Stimulated activated CD4-positive, alpha-beta T cell treated with anti-CD3 and anti-CD28 coated beads, Interleukin-1b, Interleukin-23, amount 100 ng/mL, for 4 hours (primary cell): ENCODE results near the gene WDR46.
"Not testable (repeated sequence)": the region's sequence is repeated elsewhere in the genome, so short reads cannot be mapped to it uniquely, and the experiment has no call there.

Experiments used
- DNase-seq, 2 donors: peaks; one replicate each; pipeline ENCODE4 v3.0.0-alpha.2; 2020; ENCODE audit warnings: low read depth in 2 of 2

Gene WDR46

GRCh38 chr6:33288141-33288920 lies 708 bp downstream of the WDR46 start:
- no peak for DNase-seq

- DNase-seq: no peak
Measured at GRCh38 chr6:33286946-33287914, 1.8 kb downstream of the WDR46 start.

DNA sequence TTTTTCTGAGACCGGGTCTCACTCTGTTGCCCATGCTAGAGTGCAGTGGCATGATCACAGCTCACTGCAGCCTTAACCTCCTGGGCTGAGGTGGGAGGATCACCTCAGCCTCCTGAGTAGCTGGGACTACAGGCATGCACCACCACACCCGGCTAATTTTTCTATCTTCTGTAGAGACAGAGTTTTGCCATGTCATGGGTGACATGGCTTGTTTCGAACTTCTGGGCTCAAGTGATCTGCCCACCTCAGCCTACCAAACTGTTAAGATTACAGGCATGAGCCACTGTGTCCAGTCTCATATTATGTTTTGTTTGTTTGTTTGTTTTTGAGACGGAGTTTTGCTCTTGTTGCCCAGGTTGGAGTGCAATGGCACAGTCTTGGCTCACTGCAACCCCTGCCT lies 3.8 kb downstream of the WDR46 start:
- DNase-seq: not testable (repeated sequence)

DNA sequence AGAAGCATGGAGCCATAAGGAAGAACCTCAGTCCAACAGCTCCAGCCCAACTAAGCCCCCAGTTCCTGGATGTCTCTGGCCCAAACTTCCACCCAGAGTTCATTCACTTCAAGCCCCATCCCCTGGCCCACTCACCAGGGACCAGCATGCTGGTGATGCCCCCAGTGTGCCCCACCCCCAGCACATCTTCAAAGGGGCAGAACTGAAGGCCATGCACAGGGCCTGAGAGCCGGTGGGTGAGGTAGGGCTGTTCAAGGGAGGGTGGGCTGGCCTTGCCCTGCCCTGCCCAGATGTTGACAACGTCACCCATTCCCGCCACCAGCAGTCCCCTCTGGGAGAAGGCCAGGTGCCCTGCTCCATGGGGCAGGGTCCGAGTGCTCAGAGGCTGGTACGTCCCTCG lies 8.5 kb downstream of the WDR46 start:
- no peak for DNase-seq

- DNase-seq: no peak
Measured at GRCh38 chr6:33279971-33280511, 9.0 kb downstream of the WDR46 start.

DNA sequence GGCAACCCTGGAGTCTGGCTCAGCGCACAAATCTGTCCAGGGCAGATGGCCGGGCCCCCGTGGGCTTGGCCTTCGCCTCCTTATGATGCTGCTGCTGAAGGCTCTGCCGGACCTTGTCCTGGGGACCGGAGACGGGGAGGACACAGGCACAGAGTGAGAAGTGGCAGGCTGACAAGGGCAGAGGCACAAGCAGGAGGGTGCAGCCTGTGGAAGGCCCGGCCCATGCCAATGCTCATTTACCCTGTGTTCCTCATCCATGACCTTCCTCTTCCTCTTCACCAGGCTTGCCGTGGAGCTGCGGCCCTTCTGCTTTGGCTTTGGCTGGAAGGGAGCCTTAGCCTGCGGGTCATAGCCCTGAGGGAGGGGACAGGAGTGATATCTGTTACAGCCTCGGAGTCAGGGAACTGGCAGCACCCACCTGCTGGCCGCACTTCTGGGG lies 9.8 kb downstream of the WDR46 start:
- no peak for DNase-seq

DNA sequence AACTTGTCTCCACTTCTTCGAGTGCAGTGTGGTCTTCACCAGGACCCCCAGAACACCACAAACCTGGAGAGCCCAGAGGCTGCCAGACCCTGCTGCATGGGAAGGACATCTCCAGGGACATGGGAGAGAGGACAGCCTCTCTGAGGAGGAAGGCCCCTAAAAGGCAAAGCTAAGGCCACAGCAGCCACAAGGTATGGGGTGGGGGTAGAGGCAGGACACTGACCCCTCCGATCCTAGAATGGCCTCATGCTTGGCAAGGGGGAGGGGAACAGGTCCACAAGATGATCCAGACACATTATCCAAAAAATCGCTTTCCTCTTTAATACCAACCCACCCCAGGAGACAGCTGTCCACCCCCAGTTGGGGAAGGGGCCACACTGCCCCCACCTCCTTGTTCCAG lies 10.2 kb downstream of the WDR46 start:
- no peak for DNase-seq

- DNase-seq: no peak
Measured at GRCh38 chr6:33278392-33278741, 10.7 kb downstream of the WDR46 start.

DNA sequence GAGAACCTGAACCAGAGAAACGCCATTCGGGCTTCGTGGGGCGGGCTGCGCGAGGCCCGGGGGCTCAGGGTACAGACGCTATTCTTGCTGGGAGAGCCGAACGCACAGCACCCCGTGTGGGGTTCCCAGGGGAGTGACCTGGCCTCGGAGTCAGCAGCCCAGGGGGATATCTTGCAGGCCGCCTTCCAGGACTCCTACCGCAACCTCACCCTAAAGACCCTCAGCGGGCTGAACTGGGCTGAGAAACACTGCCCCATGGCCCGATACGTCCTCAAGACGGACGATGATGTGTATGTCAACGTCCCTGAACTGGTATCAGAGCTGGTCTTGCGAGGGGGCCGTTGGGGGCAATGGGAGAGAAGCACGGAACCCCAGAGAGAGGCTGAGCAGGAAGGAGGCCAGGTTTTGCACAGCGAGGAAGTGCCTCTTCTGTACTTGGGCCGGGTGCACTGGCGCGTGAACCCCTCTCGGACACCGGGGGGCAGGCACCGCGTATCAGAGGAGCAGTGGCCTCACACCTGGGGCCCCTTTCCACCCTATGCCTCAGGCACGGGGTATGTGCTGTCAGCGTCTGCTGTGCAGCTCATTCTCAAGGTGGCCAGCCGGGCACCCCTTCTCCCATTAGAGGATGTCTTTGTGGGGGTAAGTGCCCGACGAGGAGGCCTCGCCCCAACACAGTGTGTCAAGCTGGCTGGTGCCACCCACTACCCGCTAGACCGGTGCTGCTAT lies 11.2 kb downstream of the WDR46 start:
- DNase-seq: no peak

DNA sequence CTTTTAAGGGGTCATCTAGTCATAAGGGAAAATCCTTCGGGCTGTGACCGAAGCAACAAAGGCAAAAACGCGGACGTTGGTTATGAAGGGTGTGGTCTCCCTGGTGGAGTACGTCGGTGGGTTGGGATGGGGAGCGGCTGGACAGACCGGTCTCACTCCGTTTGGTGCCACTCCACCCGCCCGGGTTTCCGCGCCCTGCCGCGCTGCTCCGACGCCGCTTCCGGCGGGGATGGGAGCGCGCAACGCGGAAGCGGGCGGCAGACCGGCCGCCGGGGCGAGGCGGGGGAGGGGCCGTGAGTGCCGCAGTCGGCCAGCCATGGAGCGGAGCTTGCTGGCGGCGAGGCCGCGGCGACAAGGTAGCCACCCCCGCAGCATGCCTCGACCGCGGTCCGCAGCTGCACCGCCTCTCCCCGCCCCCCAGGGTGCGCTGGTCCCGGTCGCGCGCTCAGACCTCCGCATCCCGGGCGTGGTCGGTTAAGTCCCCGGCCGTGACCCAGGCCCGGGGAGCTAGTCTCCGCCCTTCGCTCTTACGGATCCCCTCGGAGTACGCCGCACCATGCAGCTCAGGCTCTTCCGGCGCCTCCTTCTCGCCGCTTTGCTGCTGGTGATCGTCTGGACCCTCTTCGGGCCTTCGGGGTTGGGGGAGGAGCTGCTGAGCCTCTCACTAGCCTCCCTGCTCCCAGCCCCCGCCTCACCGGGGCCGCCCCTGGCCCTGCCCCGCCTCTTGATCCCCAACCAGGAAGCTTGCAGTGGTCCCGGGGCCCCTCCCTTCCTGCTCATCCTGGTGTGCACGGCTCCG lies 12.0 kb downstream of the WDR46 start, which contains the start of gene B3GALT4:
B3GALT4 (plus strand) TSS at position 260 of the 799 bp plus-strand sequence; CDS start at position 557, 297 bp downstream.
- peak; percentile 57 to 72 for DNase-seq

DNA sequence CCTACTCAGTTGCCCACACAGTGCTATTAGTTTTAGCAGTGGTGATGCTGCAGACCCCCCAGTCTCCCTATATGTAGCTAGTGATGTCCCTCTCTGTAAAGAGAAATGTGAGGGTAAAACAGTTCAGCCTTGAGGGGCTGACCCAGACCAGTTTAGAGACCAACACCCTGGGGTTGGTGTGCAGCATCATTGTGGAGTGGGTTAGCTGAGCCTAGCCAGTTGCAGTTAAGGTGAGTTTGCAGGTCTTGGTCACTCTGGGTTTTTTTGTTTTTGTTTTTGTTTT lies 12.5 kb downstream of the WDR46 start:
- DNase-seq: no peak

DNA sequence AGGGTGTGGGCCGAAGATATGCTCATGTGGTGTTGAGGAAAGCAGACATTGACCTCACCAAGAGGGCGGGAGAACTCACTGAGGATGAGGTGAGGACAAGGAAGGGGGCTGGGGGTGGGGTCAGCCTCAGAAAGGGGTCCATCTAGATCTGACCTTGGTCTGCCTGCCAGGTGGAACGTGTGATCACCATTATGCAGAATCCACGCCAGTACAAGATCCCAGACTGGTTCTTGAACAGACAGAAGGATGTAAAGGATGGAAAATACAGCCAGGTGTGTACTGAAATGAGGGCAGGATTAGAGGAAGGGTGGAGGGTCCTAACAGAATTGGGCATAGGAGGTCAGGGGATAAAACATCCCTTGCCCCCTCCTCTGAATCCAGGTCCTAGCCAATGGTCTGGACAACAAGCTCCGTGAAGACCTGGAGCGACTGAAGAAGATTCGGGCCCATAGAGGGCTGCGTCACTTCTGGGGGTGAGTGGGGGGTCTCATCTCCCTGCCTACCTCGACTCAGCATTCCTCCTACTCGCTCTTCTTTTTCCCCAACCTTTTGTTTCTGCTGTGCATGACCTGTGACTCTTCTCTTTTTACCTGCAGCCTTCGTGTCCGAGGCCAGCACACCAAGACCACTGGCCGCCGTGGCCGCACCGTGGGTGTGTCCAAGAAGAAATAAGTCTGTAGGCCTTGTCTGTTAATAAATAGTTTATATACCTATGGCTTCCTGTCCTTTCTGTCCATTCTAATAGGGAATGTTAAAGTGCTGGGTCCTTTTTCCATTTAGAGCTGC lies 13.1 kb downstream of the WDR46 start:
- not testable (repeated sequence) for DNase-seq

DNA sequence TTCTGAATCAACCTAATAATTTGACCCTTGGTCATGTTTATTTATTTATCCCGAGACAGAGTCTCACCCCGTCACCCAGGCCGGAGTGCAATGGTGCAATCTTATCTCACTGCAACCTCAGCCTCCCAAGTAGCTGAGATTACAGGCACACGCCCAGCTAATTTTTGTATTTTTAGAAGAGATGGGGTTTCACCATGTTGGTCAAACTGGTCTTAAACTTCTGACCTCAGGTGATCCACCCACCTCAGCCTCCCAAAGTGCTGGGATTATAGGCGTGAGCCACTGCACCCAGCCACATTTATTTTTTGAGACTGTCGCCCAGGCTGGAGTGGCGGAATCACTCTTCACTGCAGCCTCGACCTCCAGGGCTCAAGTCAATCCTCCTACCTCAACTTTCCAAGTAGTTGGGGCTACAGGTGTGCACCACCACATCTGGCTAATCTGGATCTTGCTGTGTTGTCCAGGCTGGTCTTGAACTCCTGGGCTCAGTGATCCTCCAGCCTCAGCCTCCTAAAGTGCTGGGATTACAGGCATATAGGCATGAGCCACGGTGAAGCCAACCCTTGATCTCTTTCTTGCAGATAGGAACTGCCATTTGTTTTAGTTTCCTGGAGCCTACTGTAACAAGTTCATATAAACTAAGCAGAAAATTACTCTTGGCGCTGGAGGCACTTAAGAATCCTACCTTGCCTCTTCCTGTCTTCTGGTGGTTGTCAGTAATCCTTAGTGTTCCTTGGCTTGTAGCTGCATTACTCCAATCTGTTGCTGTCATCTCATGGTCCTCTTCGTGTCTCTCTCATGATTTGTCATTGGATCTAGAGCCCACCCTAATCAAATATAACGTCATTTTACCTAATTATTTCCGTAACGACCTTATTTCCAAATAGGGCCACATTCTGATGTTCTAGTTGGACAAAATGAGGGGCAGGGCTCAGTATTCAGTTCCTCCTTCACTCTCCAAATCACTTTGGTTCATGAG lies 14.8 kb downstream of the WDR46 start:
- DNase-seq: no peak

DNA sequence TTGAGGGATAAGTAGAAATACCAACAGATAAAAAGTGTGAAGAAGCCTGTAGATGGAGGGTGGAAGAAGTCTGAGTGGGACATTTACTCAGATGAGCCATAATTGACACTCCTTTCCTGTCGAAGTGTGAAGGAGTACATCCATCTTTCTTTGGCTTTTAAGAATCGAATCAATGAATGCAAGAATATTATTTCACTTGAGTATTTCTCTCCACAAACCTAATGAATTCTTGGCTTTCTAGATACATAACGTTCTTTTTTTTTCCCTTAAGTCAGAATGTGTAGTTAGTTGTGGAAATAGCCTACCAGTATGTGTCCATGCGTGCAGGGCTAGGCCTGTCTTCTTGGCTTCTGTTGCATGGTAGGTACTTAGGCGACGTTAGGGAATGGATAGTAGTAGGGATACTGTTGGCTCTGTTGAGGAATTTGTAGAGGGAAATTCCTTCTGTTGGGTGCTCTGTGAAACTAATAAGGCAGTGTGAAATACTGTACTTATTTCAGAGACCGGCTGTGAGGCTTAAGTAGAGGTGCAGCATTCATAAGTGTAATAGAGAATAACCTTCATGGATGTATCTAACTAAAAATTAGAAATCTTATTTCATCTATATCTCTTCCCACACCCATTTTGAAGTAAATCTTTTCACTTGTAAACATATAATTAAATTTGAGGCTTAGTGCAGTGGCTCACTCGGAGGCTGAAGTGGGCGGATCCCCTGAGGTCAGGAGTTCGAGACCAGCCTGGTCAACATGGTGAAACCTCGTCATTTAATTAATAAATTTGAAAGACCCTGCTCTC lies 15.7 kb downstream of the WDR46 start:
- DNase-seq: no peak

DNA sequence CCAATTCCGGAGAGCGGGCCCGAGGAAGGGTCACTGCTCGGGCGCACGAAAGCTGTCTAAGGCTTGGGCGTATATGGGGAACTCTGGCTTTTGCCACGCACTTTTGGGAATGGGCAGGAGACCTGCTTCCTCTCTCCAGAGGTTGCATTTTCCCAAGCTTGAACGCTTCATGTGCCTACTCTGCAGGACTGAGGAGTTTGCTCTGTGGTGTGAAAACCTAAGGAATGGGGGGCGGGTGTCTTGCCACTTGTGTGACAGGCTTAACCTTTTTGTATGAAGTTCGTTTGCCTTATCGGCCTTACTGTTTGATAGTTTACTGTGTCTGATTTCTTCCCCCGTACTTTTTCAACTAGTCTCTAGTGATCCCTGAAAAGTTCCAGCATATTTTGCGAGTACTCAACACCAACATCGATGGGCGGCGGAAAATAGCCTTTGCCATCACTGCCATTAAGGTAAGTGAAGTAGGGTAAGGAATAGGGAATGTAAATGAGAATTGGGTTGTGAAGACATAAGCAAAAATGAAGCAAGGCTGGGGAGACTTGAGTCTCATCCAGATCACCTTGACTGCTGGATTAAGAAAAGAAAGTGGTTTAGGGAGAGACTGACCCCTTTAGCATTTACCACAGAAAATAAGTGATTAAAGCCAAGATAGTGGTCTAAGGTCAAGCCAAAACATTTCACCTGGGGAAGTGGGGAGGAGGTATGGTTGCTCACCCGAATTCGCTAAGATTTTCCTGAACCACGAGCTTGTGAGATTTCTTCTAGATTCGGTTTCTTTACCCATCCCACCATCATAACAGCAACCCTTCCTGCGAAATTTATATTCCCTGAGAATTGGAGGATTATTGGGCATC lies 16.5 kb downstream of the WDR46 start:
- no peak for DNase-seq

GRCh38 chr6:33271468-33272274 lies 17.4 kb downstream of the WDR46 start, which contains the start of the genes RPS18 and VPS52:
Gene RPS18 (plus strand): TSS chr6:33272075. CDS start chr6:33272120, 45 bp downstream.
Gene VPS52 (minus strand): TSS chr6:33271876. CDS start chr6:33271675, 201 bp downstream.
- DNase-seq: peak; percentile 70 to 89
